Measurements from ENCODE around the gene MIEF2. TPM values are rescaled to one million over a fixed set of nuclear protein-coding genes. Genes with fewer than 3 reads are reported as not detected.

Gene MIEF2
- polyA plus RNA-seq, 1 of the 3 experiments (the other 2 are of a cell fraction) = 12.7 TPM

DNA sequence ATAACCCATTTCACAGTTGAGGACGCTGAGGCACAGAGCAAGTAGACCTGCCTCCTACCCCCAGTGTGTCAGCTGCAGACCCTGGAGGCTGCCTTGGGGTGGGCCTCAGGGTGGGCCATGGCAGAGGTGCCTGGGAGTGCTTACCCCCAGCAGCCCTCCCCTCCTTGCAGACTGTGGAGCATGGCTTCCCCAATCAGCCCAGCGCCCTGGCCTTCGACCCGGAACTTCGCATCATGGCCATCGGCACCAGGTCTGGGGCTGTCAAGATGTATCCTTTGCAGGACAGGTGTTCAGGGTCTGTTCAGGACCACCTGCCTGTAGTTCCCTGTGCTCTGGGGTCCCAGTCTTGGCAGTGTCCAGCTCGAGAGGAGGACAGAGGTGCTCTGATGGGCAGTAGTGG lies 30.7 kb upstream of the MIEF2 start:
- H3K27me3 ChIP-seq (ENCODE audit: insufficient read depth) = no peaks in the 10 kb centered on the region
- peaks cover 0 to 20% of the 10 kb centered on the region in 2 experiments; a peak in 1 of 4 replicates for H3K4me1 ChIP-seq (ENCODE audit: control insufficient read depth in 1 of 2, insufficient read depth in 2 of 2, low read depth in 1 of 2, low read length in 1 of 2)
- no peak overlapping the region for H3K4me3 ChIP-seq (ENCODE audit: low read depth in 2 of 2, low read length in 1 of 2)
- H3K9ac ChIP-seq = no peak overlapping the region
- H2AFZ ChIP-seq (ENCODE audit: low read depth) = no peak overlapping the region
- no peaks in the 10 kb centered on the region for H3F3A ChIP-seq (replicated peaks; ENCODE audit: insufficient read depth)
- H4K20me1 ChIP-seq (ENCODE audit: insufficient read depth) = 0 out of 2 replicates have a peak, but pooled peaks cover 17% of the 10 kb centered on the region
- H3K4me2 ChIP-seq = no peak overlapping the region
- CTCF ChIA-PET = interaction anchor here (0.9 to 1.0 kb wide), 2 partner anchors 12 to 13 kb away, joined by 4 to 5 read pairs; no protein-coding TSS in a partner anchor
- peaks cover 56% of the 10 kb centered on the region for H3K79me2 ChIP-seq (ENCODE audit: insufficient read depth)
- H3K9me2 ChIP-seq = no peaks in the 10 kb centered on the region
- H3K9me3 ChIP-seq = no peaks in the 10 kb centered on the region
- TF ChIP-seq FOSL2 (IDR thresholded peaks at IDR 0.05; ENCODE audit: borderline replicate concordance, low read depth) = no peak
- POLR2A ChIA-PET = no interaction called here
- no peak for DNase-seq
- H3K27ac ChIP-seq (ENCODE audit: low read depth in 2 of 2, low read length in 1 of 2) = no peak overlapping the region
- 100% methylated on average over 2 of the region's 7 CpGs for WGBS (ENCODE audit: low lambda C conversion rate)
- peaks cover 0 to 8% of the 10 kb centered on the region in 2 experiments for H3K36me3 ChIP-seq (replicated peaks in 1 of 2; ENCODE audit: control insufficient read depth in 1 of 2, insufficient read depth in 2 of 2, low read length in 1 of 2)

DNA sequence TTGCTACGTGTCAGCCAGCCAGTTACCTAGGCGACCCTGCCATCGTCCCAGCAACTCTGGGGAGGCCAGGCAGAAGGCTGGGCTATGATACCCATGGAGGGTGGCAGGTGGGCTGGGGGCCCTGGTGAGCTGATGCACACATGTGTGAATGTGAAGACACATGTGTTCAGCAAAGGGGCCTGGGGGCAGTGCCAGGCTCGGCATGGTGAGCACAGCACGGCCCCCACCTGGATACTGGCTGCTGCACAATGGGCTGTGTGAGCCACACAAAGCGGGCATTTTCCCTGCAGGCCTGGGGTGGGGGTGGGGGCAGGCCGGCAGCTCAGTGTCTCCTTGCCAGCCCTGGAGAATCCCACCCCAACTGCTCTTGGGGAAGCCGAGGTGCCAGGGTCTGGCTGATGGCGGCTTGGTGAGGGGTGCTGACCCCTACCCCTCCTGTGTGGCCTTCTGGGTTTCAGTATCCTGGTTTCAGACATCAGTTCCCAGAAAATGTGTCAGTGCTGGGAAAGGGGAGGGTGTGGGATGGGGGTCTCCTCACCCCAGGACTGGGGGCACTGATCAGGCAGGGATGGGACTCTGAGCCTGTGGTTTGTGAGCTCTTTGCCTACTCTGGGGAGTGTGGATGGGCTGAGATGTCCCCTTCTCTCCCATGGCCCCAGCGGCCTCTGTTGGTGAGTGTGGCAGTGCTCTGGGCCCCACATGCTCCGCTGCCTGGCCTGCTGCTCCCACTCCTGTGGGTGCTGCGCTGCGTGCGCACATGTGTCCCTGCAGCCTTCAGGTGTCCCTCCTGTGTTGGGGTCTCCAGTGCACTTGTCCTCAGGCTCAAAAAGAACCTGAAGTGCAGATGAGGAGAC lies 29.9 kb upstream of the MIEF2 start:
- H4K20me1 ChIP-seq (ENCODE audit: insufficient read depth) = 0 out of 2 replicates have a peak, but pooled peaks cover 17% of the 10 kb centered on the region
- peaks cover 56% of the 10 kb centered on the region for H3K79me2 ChIP-seq (ENCODE audit: insufficient read depth)

DNA sequence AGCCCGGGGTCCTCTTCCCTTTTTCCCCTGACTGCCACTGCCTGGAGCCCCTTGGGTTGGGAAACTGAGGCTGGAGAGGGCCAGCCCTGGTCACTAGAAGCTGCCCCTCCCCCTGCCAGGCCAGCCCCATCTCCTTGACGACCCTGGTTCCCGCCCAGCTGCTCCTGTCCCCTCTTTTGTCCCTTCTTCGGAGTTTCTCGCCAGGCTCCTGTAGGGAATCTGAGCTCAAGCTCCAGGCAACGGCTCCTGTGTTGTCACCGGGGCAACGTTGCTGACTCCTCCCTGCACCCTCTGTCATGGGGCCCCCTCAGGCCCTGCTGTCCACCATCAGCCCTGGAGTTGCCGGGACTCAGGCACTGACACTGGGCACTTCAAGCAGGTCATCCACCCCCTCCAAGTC lies 29.3 kb upstream of the MIEF2 start:
- Histone ChIP-seq H3K9ac (no peak overlapping the region), H2AFZ (ENCODE audit: low read depth) (no peak overlapping the region), H3K9me2 (no peaks in the 10 kb centered on the region), H3K27ac (ENCODE audit: low read depth in 2 of 2, low read length in 1 of 2) (no peak overlapping the region), H3K27me3 (ENCODE audit: insufficient read depth) (no peaks in the 10 kb centered on the region), H3K4me2 (no peak overlapping the region), H4K20me1 (ENCODE audit: insufficient read depth) (0 out of 2 replicates have a peak, but pooled peaks cover 17% of the 10 kb centered on the region), H3F3A (replicated peaks; ENCODE audit: insufficient read depth) (peaks cover 4% of the 10 kb centered on the region), H3K9me3 (no peaks in the 10 kb centered on the region), H3K79me2 (ENCODE audit: insufficient read depth) (peaks cover 52% of the 10 kb centered on the region), H3K4me1 (ENCODE audit: control insufficient read depth in 1 of 2, insufficient read depth in 2 of 2, low read depth in 1 of 2, low read length in 1 of 2) (peaks cover 6 to 16% of the 10 kb centered on the region in 2 experiments; a peak in 3 of 4 replicates), H3K36me3 (replicated peaks in 1 of 2; ENCODE audit: control insufficient read depth in 1 of 2, insufficient read depth in 2 of 2, low read length in 1 of 2) (peaks cover 0 to 12% of the 10 kb centered on the region in 2 experiments), H3K4me3 (ENCODE audit: low read depth in 2 of 2, low read length in 1 of 2) (no peak overlapping the region)
- ChIA-PET CTCF (interaction anchor here (1.1 kb wide), 1 partner anchor 91 kb away, joined by 3 read pairs; no protein-coding TSS in a partner anchor), POLR2A (no interaction called here)
- no peak for DNase-seq
- TF ChIP-seq, protein P1, sequence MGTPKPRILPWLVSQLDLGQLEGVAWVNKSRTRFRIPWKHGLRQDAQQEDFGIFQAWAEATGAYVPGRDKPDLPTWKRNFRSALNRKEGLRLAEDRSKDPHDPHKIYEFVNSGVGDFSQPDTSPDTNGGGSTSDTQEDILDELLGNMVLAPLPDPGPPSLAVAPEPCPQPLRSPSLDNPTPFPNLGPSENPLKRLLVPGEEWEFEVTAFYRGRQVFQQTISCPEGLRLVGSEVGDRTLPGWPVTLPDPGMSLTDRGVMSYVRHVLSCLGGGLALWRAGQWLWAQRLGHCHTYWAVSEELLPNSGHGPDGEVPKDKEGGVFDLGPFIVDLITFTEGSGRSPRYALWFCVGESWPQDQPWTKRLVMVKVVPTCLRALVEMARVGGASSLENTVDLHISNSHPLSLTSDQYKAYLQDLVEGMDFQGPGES (IDR thresholded peaks at IDR 0.05; ENCODE audit: low read depth, low read length) = no peak
- TF ChIP-seq JUND (IDR thresholded peaks at IDR 0.05) (no peak), FOSL2 (IDR thresholded peaks at IDR 0.05; ENCODE audit: borderline replicate concordance, low read depth) (no peak), POLR2AphosphoS5 (IDR thresholded peaks at IDR 0.05; ENCODE audit: low read depth, low read length) (no peak), GABPA (IDR thresholded peaks at IDR 0.05; ENCODE audit: low read depth) (no peak), FOXJ3 (CRISPR knock-in tag; IDR thresholded peaks at IDR 0.05) (no peak), SMC3 (IDR thresholded peaks at IDR 0.05; ENCODE audit: low read depth, low read length) (no peak), GATA2 (CRISPR knock-in tag; IDR thresholded peaks at IDR 0.05) (no peak), NRF1 (IDR thresholded peaks at IDR 0.05; ENCODE audit: low read depth, low read length) (no peak)
- TF ChIP-seq, protein P2, sequence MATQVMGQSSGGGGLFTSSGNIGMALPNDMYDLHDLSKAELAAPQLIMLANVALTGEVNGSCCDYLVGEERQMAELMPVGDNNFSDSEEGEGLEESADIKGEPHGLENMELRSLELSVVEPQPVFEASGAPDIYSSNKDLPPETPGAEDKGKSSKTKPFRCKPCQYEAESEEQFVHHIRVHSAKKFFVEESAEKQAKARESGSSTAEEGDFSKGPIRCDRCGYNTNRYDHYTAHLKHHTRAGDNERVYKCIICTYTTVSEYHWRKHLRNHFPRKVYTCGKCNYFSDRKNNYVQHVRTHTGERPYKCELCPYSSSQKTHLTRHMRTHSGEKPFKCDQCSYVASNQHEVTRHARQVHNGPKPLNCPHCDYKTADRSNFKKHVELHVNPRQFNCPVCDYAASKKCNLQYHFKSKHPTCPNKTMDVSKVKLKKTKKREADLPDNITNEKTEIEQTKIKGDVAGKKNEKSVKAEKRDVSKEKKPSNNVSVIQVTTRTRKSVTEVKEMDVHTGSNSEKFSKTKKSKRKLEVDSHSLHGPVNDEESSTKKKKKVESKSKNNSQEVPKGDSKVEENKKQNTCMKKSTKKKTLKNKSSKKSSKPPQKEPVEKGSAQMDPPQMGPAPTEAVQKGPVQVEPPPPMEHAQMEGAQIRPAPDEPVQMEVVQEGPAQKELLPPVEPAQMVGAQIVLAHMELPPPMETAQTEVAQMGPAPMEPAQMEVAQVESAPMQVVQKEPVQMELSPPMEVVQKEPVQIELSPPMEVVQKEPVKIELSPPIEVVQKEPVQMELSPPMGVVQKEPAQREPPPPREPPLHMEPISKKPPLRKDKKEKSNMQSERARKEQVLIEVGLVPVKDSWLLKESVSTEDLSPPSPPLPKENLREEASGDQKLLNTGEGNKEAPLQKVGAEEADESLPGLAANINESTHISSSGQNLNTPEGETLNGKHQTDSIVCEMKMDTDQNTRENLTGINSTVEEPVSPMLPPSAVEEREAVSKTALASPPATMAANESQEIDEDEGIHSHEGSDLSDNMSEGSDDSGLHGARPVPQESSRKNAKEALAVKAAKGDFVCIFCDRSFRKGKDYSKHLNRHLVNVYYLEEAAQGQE (IDR thresholded peaks at IDR 0.05; ENCODE audit: low read depth, low read length) = no peak
- 81% methylated on average over 8 of the region's 9 CpGs for WGBS (ENCODE audit: low lambda C conversion rate)

More for the DNA sequence above, 29.9 kb upstream of the MIEF2 start:
- no peaks in the 10 kb centered on the region for H3K27me3 ChIP-seq (ENCODE audit: insufficient read depth)
- no peaks in the 10 kb centered on the region for H3K9me3 ChIP-seq
- H3K9ac ChIP-seq = no peak overlapping the region
- H3K36me3 ChIP-seq (replicated peaks in 1 of 2; ENCODE audit: control insufficient read depth in 1 of 2, insufficient read depth in 2 of 2, low read length in 1 of 2) = peaks cover 0 to 11% of the 10 kb centered on the region in 2 experiments
- H3K4me2 ChIP-seq = no peak overlapping the region
- CTCF ChIA-PET = interaction anchor here (1.0 kb wide), 1 partner anchor 13 kb away, joined by 4 read pairs; no protein-coding TSS in a partner anchor
- DNase-seq = no peak
- H3K9me2 ChIP-seq = no peaks in the 10 kb centered on the region
- peaks cover 5 to 16% of the 10 kb centered on the region in 2 experiments; a peak in 3 of 4 replicates for H3K4me1 ChIP-seq (ENCODE audit: control insufficient read depth in 1 of 2, insufficient read depth in 2 of 2, low read depth in 1 of 2, low read length in 1 of 2)
- peaks cover 3% of the 10 kb centered on the region for H3F3A ChIP-seq (replicated peaks; ENCODE audit: insufficient read depth)
- no peak overlapping the region for H3K4me3 ChIP-seq (ENCODE audit: low read depth in 2 of 2, low read length in 1 of 2)
- 85% methylated on average over 4 of the region's 14 CpGs for WGBS (ENCODE audit: low lambda C conversion rate)
- no peak overlapping the region for H2AFZ ChIP-seq (ENCODE audit: low read depth)
- POLR2A ChIA-PET = no interaction called here
- TF ChIP-seq TAF1 (IDR thresholded peaks at IDR 0.05; ENCODE audit: borderline replicate concordance, low read depth, low read length) (no peak), YY1 (IDR thresholded peaks at IDR 0.05; ENCODE audit: low read depth) (no peak), NFIC (IDR thresholded peaks at IDR 0.05; ENCODE audit: borderline replicate concordance) (no peak), JUND (IDR thresholded peaks at IDR 0.05) (no peak)
- H3K27ac ChIP-seq (ENCODE audit: low read depth in 2 of 2, low read length in 1 of 2) = no peak overlapping the region

All from SK-N-SH (cell line).